ENCODE results near the gene MMP7.

Gene MMP7

GRCh38 chr11:102530558-102530957 lies at the start of gene MMP7:
Gene MMP7 (minus strand): TSS chr11:102530747. CDS start chr11:102530700, 47 bp downstream.
- no peak for DNase-seq (ENCODE audit: low spot score)

- DNase-seq (ENCODE audit: low spot score), result no peak
These were observed 47.2 kb upstream of the MMP7 start for GRCh38 chr11:102577723-102578122.

GRCh38 chr11:102577182-102577581 lies 46.6 kb upstream of the MMP7 start:
- no peak for DNase-seq (ENCODE audit: low spot score)

- no peak for DNase-seq (ENCODE audit: low spot score)
These were observed 45.8 kb upstream of the MMP7 start for GRCh38 chr11:102576350-102576749.

- no peak for DNase-seq (ENCODE audit: low spot score)
These were observed 44.5 kb upstream of the MMP7 start for GRCh38 chr11:102575012-102575411.

GRCh38 chr11:102573851-102574250 lies 43.3 kb upstream of the MMP7 start:
- peak; percentile 17 for DNase-seq (ENCODE audit: low spot score)

GRCh38 chr11:102572554-102573220 lies 42.1 kb upstream of the MMP7 start:
- no peak for DNase-seq (ENCODE audit: low spot score)

- no peak for DNase-seq (ENCODE audit: low spot score)
These were observed 38.3 kb upstream of the MMP7 start for GRCh38 chr11:102568851-102569250.

GRCh38 chr11:102566112-102566511 lies 35.6 kb upstream of the MMP7 start:
- no peak for DNase-seq (ENCODE audit: low spot score)

GRCh38 chr11:102564110-102564509 lies 33.6 kb upstream of the MMP7 start:
- peak; percentile 62 for DNase-seq (ENCODE audit: low spot score)

- DNase-seq (ENCODE audit: low spot score), result no peak
These were observed 31.1 kb upstream of the MMP7 start for GRCh38 chr11:102561636-102562035.

- no peak for DNase-seq (ENCODE audit: low spot score)
These were observed 30.0 kb upstream of the MMP7 start for GRCh38 chr11:102560555-102561011.

GRCh38 chr11:102559839-102560238 lies 29.3 kb upstream of the MMP7 start:
- no peak for DNase-seq (ENCODE audit: low spot score)

GRCh38 chr11:102555091-102555490 lies 24.5 kb upstream of the MMP7 start:
- peak; percentile 53 for DNase-seq (ENCODE audit: low spot score)

- DNase-seq (ENCODE audit: low spot score), result no peak
These were observed 23.3 kb upstream of the MMP7 start for GRCh38 chr11:102553835-102554282.

GRCh38 chr11:102552447-102553194 lies 22.1 kb upstream of the MMP7 start:
- no peak for DNase-seq (ENCODE audit: low spot score)

- DNase-seq (ENCODE audit: low spot score), result no peak
These were observed 21.5 kb upstream of the MMP7 start for GRCh38 chr11:102552020-102552419.

GRCh38 chr11:102551169-102551781 lies 20.7 kb upstream of the MMP7 start:
- no peak for DNase-seq (ENCODE audit: low spot score)

GRCh38 chr11:102546923-102547471 lies 16.4 kb upstream of the MMP7 start:
- DNase-seq (ENCODE audit: low spot score), result no peak

GRCh38 chr11:102546427-102546826 lies 15.9 kb upstream of the MMP7 start:
- DNase-seq (ENCODE audit: low spot score), result no peak

- no peak for DNase-seq (ENCODE audit: low spot score)
These were observed 15.2 kb upstream of the MMP7 start for GRCh38 chr11:102545701-102546100.

- DNase-seq (ENCODE audit: low spot score), result no peak
These were observed 14.0 kb upstream of the MMP7 start for GRCh38 chr11:102544594-102544993.

- DNase-seq (ENCODE audit: low spot score), result no peak
These were observed 9.0 kb upstream of the MMP7 start for GRCh38 chr11:102539567-102539966.
